ENCODE measurements around the gene NARS2. TPM values are rescaled to one million over a fixed set of nuclear protein-coding genes. Genes with fewer than 3 reads are reported as not detected.

Gene NARS2
- total RNA-seq, 1 donor from 2014 or later: 38.7 TPM

DNA sequence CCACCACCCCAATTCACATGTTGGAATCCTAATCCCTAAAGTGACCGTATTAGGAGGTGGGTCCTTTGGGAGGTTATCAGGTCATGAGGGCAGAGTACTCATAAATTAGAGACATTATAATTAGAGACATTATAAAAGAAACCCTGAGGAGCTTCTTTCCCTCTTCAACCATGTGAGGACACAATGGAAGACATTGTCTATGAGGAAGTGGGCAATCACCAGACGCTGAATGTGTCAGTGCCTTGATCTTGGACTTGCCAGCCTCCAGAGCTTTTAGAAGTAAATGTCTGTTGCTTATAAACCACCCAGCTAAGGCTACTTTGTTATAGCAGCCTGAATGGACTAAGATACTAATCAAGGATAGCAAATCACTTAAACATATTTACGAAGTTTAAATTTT, 171.8 kb downstream of the NARS2 start:
- Mint-ChIP-seq H3K27ac (no peak overlapping the region), H3K4me1 (ENCODE audit: low read depth) (peaks cover 42% of the 10 kb centered on the region), H3K4me3 (no peak overlapping the region), H3K36me3 (ENCODE audit: low read depth) (peaks cover 31% of the 10 kb centered on the region), H3K27me3 (ENCODE audit: insufficient read depth) (no peaks in the 10 kb centered on the region), H3K9me3 (peaks cover 12% of the 10 kb centered on the region)
- intact Hi-C loops (cut with micrococcal nuclease): no loop called here
- DNase-seq (ENCODE audit: low spot score): no peak

DNA sequence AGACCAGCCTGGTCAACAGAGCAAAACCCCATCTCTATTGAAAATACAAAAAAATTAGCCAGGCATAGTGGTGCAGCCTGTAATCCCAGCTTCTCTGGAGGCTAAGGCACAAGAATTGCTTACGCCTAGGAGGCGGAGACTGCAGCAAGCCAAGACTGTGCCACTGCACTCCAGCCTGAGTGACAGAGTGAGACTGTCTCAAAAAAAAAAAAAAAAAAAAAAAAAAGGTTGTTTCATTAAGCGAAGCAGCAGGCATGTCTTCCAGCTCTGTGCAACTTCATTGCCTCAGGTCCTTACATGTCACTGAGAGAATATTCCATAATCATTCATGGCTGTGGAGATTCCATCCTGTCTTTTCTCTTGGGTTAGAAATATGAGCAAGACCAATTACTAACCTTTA, 174.0 kb downstream of the NARS2 start:
- no peak overlapping the region for H3K4me3 Mint-ChIP-seq
- H3K27me3 Mint-ChIP-seq (ENCODE audit: insufficient read depth): no peaks in the 10 kb centered on the region
- H3K36me3 Mint-ChIP-seq (ENCODE audit: low read depth): peaks cover 20% of the 10 kb centered on the region
- no peaks in the 10 kb centered on the region for H3K9me3 Mint-ChIP-seq
- H3K27ac Mint-ChIP-seq: no peak overlapping the region
- intact Hi-C loops (cut with micrococcal nuclease): no loop called here
- no peak for DNase-seq (ENCODE audit: low spot score)
- peaks cover 41% of the 10 kb centered on the region for H3K4me1 Mint-ChIP-seq (ENCODE audit: low read depth)

DNA sequence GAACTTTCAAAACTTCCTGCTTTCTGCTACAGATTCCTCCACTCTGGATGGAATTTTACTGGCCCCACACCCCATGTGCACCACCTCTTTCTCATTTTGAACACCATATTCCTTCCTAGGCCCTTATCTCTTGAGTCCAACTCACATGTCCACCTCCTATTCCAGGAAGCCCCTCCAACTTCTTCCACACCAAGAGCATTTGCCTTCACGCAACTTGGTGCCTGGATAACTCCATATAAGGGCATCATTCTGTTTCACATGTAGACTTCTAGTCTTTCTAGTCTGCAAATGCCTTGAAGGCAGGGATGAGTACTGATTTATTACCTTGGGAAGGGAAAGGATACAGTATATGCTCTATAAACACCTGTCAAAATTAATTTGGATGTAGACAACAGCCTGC, 174.5 kb downstream of the NARS2 start:
- peaks cover 17% of the 10 kb centered on the region for H3K36me3 Mint-ChIP-seq (ENCODE audit: low read depth)
- no peaks in the 10 kb centered on the region for H3K9me3 Mint-ChIP-seq
- H3K4me3 Mint-ChIP-seq: no peak overlapping the region
- H3K27ac Mint-ChIP-seq: no peak overlapping the region
- no peaks in the 10 kb centered on the region for H3K27me3 Mint-ChIP-seq (ENCODE audit: insufficient read depth)
- peaks cover 41% of the 10 kb centered on the region for H3K4me1 Mint-ChIP-seq (ENCODE audit: low read depth)
- intact Hi-C loops (cut with micrococcal nuclease): no loop called here
- no peak for DNase-seq (ENCODE audit: low spot score)

DNA sequence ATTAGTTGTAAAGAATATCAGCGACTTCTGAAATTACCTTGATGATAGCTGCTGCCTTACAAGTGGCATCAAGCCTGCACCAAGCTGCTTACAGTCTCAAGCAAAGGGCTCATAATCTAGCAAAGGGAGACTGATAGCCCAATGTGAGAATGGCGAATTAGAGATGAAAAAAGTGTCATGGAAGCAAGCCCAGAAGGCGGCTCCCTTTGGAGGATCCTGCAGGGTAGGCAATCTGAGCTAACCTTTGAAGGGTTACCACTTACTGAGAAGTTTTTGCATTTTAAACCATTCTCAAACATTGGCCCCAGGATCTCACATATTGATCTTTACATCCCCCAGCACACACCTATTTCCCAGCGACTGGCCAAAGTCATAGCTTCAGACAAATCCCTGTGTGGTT, 175.5 kb downstream of the NARS2 start:
- peaks cover 47% of the 10 kb centered on the region for H3K4me1 Mint-ChIP-seq (ENCODE audit: low read depth)
- H3K27me3 Mint-ChIP-seq (ENCODE audit: insufficient read depth): no peaks in the 10 kb centered on the region
- no peak overlapping the region for H3K4me3 Mint-ChIP-seq
- no peaks in the 10 kb centered on the region for H3K9me3 Mint-ChIP-seq
- DNase-seq (ENCODE audit: low spot score): no peak
- H3K27ac Mint-ChIP-seq: no peak overlapping the region
- peaks cover 14% of the 10 kb centered on the region for H3K36me3 Mint-ChIP-seq (ENCODE audit: low read depth)
- intact Hi-C loops (cut with micrococcal nuclease): loop anchor here (2.0 to 5.0 kb wide), 2 partner anchors 16 to 107 kb away; no protein-coding TSS in a partner anchor

DNA sequence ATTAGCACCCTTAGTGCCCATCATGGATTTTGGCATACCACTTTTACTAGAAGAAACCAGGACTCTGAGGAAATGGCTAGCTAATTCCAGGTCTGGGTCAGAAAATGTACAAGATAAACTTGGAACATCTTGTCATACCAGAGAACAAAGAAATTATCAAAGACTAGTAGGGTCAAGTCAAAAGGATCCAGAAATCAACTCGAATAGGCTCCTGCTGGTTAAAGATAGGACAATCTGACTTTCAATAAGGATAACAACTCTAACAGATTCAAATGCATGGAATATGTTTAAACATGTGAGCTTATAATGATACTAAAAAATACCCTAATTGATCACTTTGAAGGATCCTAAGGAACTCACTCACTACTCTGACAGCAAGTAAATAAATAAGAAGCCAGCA, 175.9 kb downstream of the NARS2 start:
- Mint-ChIP-seq H3K4me1 (ENCODE audit: low read depth) (peaks cover 45% of the 10 kb centered on the region), H3K27ac (no peak overlapping the region), H3K4me3 (no peak overlapping the region), H3K9me3 (no peaks in the 10 kb centered on the region), H3K27me3 (ENCODE audit: insufficient read depth) (no peaks in the 10 kb centered on the region), H3K36me3 (ENCODE audit: low read depth) (peaks cover 11% of the 10 kb centered on the region)
- intact Hi-C loops (cut with micrococcal nuclease): loop anchor here (2.0 to 5.0 kb wide), 2 partner anchors 16 to 106 kb away; no protein-coding TSS in a partner anchor
- no peak for DNase-seq (ENCODE audit: low spot score)

DNA sequence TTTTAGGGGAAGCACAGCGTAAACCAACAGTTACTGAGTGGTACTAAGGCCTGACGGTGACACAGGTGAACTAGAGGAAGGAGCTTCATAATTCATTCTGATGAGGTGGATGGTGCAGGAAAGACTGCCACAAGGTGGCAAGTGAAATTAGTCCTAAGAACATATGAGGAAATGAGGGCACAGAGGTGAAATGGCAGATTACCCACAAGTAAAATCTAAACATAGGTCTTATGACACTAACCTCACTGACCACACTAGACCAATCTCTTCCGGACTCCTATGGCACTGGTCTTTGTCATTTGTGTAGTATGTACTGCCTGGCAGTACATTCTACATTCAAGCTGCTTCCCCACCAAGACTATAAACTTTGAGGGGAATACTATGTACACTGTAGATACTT, 177.3 kb downstream of the NARS2 start:
- Mint-ChIP-seq H3K9me3 (no peaks in the 10 kb centered on the region), H3K27me3 (ENCODE audit: insufficient read depth) (no peaks in the 10 kb centered on the region), H3K4me3 (no peak overlapping the region), H3K27ac (peak overlapping the region; percentile 4), H3K36me3 (ENCODE audit: low read depth) (peaks cover 13% of the 10 kb centered on the region), H3K4me1 (ENCODE audit: low read depth) (peaks cover 54% of the 10 kb centered on the region)
- intact Hi-C loops (cut with micrococcal nuclease): loop anchor here (5.0 kb wide), 1 partner anchor 105 kb away; no protein-coding TSS in a partner anchor
- DNase-seq (ENCODE audit: low spot score): no peak

DNA sequence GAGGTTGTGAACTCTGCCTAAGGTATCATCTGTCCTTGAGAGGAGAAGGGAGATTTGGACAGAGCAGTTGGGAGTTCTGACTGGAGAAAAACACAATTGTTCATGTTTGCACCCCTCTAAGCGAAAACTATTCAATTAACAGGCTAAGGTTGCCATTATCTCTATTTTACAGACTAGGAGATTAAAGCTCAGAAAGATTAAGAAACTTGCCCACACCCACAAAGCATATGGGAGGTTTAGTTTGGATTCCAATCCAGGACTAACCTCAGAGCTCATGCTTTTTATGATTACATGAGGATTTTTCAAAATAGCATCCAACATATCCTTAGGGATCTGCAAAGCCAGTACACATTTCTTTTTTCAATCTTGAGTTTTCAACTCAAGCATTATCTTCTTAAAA, 179.1 kb downstream of the NARS2 start:
- Mint-ChIP-seq H3K27ac (no peak overlapping the region), H3K4me3 (no peak overlapping the region), H3K9me3 (no peaks in the 10 kb centered on the region), H3K4me1 (ENCODE audit: low read depth) (peaks cover 57% of the 10 kb centered on the region), H3K36me3 (ENCODE audit: low read depth) (peaks cover 8% of the 10 kb centered on the region), H3K27me3 (ENCODE audit: insufficient read depth) (no peaks in the 10 kb centered on the region)
- no peak for DNase-seq (ENCODE audit: low spot score)
- intact Hi-C loops (cut with micrococcal nuclease): loop anchor here (5.0 kb wide), 1 partner anchor 103 kb away; no protein-coding TSS in a partner anchor

DNA sequence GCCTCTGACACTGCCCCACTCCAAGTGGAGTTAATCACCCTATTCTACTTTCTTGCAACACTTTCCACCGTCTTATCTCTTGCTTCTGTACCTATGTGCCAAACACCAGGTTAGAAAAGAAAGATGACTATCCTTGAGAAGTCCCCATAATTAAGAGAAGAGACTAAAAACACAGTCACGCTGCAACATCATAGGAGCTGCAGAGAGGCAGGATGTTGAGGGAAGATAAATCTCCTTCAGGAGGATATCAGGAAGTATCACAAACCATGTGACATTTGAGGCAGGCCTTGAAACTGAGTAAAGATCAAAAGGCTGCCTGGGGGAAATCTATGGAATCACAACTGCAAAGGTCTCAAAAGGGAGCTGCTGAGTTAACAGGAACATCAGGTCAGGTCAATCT, 181.8 kb downstream of the NARS2 start:
- Mint-ChIP-seq H3K9me3 (no peaks in the 10 kb centered on the region), H3K4me3 (no peak overlapping the region), H3K27me3 (ENCODE audit: insufficient read depth) (no peaks in the 10 kb centered on the region), H3K36me3 (ENCODE audit: low read depth) (peaks cover 14% of the 10 kb centered on the region), H3K27ac (no peak overlapping the region), H3K4me1 (ENCODE audit: low read depth) (peaks cover 46% of the 10 kb centered on the region)
- intact Hi-C loops (cut with micrococcal nuclease): no loop called here
- no peak for DNase-seq (ENCODE audit: low spot score)

DNA sequence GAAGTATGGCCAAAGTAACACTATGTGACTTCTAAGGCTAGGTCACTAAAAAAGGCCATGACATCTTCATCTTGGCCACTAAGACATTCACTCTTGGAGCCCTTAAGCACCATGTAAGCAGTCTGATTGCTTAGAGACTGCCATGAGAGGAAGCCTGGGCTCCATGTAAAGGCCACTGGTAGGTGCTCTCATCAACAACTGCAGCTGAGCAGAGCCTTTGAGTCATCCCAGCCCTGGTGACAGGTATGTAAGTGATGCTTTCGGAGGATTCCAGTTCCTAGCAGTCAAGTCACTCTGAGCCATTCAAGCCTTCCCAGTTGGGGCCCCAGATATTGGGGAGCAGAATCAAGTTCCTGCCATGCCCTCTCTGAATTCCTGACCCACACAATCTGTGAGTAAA, 183.2 kb downstream of the NARS2 start:
- H3K36me3 Mint-ChIP-seq (ENCODE audit: low read depth): peaks cover 22% of the 10 kb centered on the region
- DNase-seq (ENCODE audit: low spot score): no peak
- intact Hi-C loops (cut with micrococcal nuclease): no loop called here
- H3K27me3 Mint-ChIP-seq (ENCODE audit: insufficient read depth): no peaks in the 10 kb centered on the region
- H3K9me3 Mint-ChIP-seq: peaks cover 9% of the 10 kb centered on the region
- H3K4me1 Mint-ChIP-seq (ENCODE audit: low read depth): peaks cover 37% of the 10 kb centered on the region
- H3K4me3 Mint-ChIP-seq: no peak overlapping the region
- no peak overlapping the region for H3K27ac Mint-ChIP-seq

DNA sequence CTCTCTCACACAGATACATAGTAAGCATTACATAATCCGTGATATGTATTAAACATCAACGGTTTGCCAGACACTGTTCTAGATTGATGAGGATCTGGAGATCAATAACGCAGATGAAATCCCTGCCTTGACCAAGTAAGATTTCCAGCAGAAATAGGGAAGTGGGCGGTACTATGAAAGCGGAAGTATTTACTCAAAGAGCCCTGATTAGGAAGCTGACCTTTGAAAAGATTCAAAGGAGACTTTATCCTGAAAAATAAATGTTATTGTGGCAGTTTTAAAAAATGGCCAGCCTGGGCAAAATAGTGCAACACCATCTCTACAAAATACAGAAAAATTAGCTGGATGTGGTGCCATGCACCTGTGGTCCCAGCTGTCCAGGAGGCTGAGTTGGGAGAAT, 183.9 kb downstream of the NARS2 start:
- no peaks in the 10 kb centered on the region for H3K27me3 Mint-ChIP-seq (ENCODE audit: insufficient read depth)
- intact Hi-C loops (cut with micrococcal nuclease): no loop called here
- H3K4me1 Mint-ChIP-seq (ENCODE audit: low read depth): peaks cover 34% of the 10 kb centered on the region
- H3K4me3 Mint-ChIP-seq: no peak overlapping the region
- no peak for DNase-seq (ENCODE audit: low spot score)
- H3K9me3 Mint-ChIP-seq: peaks cover 15% of the 10 kb centered on the region
- peaks cover 26% of the 10 kb centered on the region for H3K36me3 Mint-ChIP-seq (ENCODE audit: low read depth)
- no peak overlapping the region for H3K27ac Mint-ChIP-seq

DNA sequence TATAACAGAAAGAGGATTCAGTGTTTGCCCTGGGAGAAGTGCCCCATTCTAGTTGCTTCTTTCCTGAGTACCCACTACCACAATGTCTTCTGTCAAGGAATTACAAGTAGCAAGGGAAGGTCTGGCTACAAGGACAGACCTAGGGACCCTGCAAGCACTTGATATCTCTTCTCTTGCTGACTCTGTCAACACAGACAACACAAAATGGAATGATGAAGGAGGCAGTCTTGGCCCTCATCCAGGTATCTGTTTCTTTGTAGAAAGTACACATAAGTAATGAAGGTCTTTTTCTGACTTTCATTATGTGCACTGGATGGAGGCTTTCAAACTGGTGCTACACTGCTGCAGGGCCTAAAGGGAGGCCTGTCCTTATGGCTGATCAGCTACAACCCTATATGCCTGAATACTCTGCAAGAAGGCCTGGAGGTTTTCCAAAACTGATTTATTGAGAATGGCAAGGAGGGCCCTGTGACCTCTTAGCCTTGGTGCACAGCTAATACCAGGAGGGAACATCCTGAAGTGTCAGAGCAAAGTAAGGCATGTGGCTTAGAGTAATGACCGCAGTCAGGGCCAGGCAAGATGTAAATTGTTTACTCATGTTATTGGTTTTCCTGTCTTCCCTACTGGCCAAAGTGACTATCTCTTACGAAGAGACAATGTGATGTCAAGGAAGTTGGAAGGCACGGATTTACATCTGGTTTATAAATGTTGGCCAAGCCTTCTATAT, 188.3 kb downstream of the NARS2 start:
- Mint-ChIP-seq H3K27me3 (ENCODE audit: insufficient read depth) (no peaks in the 10 kb centered on the region), H3K4me1 (ENCODE audit: low read depth) (peaks cover 14% of the 10 kb centered on the region), H3K9me3 (peaks cover 38% of the 10 kb centered on the region), H3K4me3 (no peak overlapping the region), H3K36me3 (ENCODE audit: low read depth) (peaks cover 47% of the 10 kb centered on the region), H3K27ac (no peak overlapping the region)
- no peak for DNase-seq (ENCODE audit: low spot score)
- intact Hi-C loops (cut with micrococcal nuclease): no loop called here

Measured in activated T-helper 1 cell treated with anti-CD3 and anti-CD28 coated beads, Interleukin-12 subunit alpha, Interleukin-12 subunit beta, Interleukin-2, Interleukin-4 antibody, amounts not matched to agents 30 ng/mL and 10 ng/mL and 1 ng/mL, durations not matched to agents 14 hours and 24 hours and 36 hours (primary cell).